Aorta (tissue), 5 donors: ENCODE results near the gene FASN. TPM values are rescaled to one million over a fixed set of nuclear protein-coding genes. Genes with fewer than 3 reads are reported as not detected.

Experiments
- ATAC-seq: fragments of 200-7000 bp; cut with Tn5 transposase; one replicate; pipeline ENCODE4 v1.9.1; 2022; ENCODE audit warnings: moderate library complexity; ENCODE audit not compliant: low FRiP score
- DNase-seq, 2 donors: peaks; one replicate each; pipeline ENCODE4 v3.0.0-alpha.2; 2020
- H3K27ac ChIP-seq, 2 donors: one replicate each; pipeline ENCODE4 v1.5.1; 2013; ENCODE audit warnings: low read length in 2 of 2, mild to moderate bottlenecking in 2 of 2, moderate library complexity in 2 of 2, control low read depth in 1 of 2, inconsistent platforms in 1 of 2, low read depth in 1 of 2
- H3K27me3 ChIP-seq, 2 donors: one replicate each; pipeline ENCODE4 v1.6.1; 2013; ENCODE audit warnings: control low read depth in 1 of 2, low read length in 1 of 2, mild to moderate bottlenecking in 1 of 2, moderate library complexity in 1 of 2; ENCODE audit not compliant: insufficient read depth in 2 of 2, control insufficient read depth in 1 of 2
- H3K36me3 ChIP-seq, 2 donors: one replicate each; pipeline ENCODE4 v1.6.1; 2013; ENCODE audit warnings: control low read depth in 1 of 2, low read length in 1 of 2, mild to moderate bottlenecking in 1 of 2; ENCODE audit not compliant: insufficient read depth in 2 of 2, control insufficient read depth in 1 of 2
- H3K4me1 ChIP-seq, 2 donors: one replicate each; pipeline ENCODE4 v1.6.1; 2013; ENCODE audit warnings: low read length in 2 of 2, control low read depth in 1 of 2, mild to moderate bottlenecking in 1 of 2, moderate library complexity in 1 of 2; ENCODE audit not compliant: insufficient read depth in 2 of 2, control insufficient read depth in 1 of 2
- H3K4me3 ChIP-seq, 2 donors: one replicate each; pipeline ENCODE4 v1.5.1; 2013; ENCODE audit warnings: low read length in 2 of 2, control low read depth in 1 of 2, mild to moderate bottlenecking in 1 of 2
- H3K9me3 ChIP-seq: one replicate; pipeline ENCODE4 v1.6.1; 2013; ENCODE audit warnings: mild to moderate bottlenecking, low read length; ENCODE audit not compliant: control insufficient read depth
- WGBS, 2 donors: extraction: QIAGEN DNeasy Blood & Tissue Kit; methylation state at CpG; one replicate each; pipeline ENCODE4 v1.1.7; 2013; 5-methylcytosine and 5-hydroxymethylcytosine counted together
- intact Hi-C, 2 donors: fragments of 100-400 bp; cut with DNase I; formaldehyde crosslinking; loops; one replicate each; pipeline versions ENCODE4 v1.14.2 to v1.15.0; 2022
- polyA plus RNA-seq, 2 donors: library from polyadenylated mRNA; stranded (reverse); fragments of 200-250 nt; gene quantifications; one replicate each; pipeline ENCODE4 v1.2.3, GENCODE V29; 2013
- total RNA-seq, 2 donors: library from RNA; stranded (reverse); fragmentation: NEBNext Ultra II Directional; extraction: Animal tissue kit (Norgen Biotek cat#: 25700); gene quantifications; one replicate each; pipeline ENCODE4 v1.2.1, GENCODE V29; 2021
- donor health status: healthy with polysubstance abuse.
- donor health status: Bipolar disorder and iron deficiency.
- donor health status: DM: no; HTN: no; CAD: no.
- donor health status: DM: no; HTN: no; CAD: no.
- donor health status: DM: yes; HTN: yes; CAD: no.

FASN gene
- total and polyA plus RNA-seq, 4 donors = 4.3 to 64.0 (median 26.3) TPM

DNA sequence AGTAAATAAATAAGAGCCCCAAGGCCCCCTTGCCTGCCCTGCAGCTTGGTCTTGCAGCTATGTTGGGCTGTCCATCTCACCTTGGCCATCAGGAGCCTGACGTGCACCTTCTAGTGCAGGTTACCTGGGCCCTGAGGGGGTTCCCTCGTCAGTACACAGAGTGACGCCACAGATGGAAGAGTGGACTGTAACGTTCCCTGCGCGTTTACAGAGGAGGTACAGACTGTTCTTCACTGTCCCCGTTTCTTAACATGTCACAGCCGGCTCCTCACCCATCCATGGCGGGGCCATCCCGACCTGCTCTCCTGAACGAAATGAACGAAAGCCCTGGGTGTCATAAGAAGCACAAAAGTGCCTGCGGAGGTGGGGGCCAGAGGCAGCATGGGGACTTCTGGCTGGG, 15.9 kb upstream of the FASN start:
- intact Hi-C loops = no loop called here

DNA sequence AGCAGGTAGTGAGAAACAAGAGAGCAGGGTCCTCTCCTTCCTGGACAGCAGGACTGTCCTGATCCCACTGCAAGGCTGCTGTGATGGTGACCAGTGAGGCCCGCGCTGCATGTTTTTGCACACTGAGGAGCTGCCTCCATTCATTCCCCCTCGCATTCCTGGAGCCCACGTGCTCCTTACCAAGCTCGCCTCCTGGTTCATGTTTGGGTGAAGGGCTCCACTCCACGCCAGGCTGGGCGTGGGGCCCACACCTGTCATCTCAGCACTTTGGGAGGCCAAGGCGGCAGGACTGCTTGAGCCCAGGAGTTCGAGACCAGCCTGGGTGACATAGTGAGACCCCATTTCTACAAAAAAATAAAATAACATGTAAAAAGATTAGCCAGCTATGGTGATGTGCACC, 15.4 kb upstream of the FASN start:
- H3K27ac ChIP-seq = no peak overlapping the region
- no peaks in the 10 kb centered on the region for H3K36me3 ChIP-seq
- intact Hi-C loops = no loop called here
- 85 to 92% methylated on average over 9 of the region's 9 CpGs for WGBS, 2 donors
- H3K9me3 ChIP-seq = no peaks in the 10 kb centered on the region
- no peaks in the 10 kb centered on the region for H3K4me1 ChIP-seq
- H3K27me3 ChIP-seq = no peaks in the 10 kb centered on the region
- DNase-seq (no peak), ATAC-seq (no peak)
- H3K4me3 ChIP-seq = no peak overlapping the region

More for the DNA sequence above, 15.9 kb upstream of the FASN start:
- H3K4me3 ChIP-seq = no peak overlapping the region
- H3K36me3 ChIP-seq = no peaks in the 10 kb centered on the region
- 92 to 93% methylated on average over 13 of the region's 13 CpGs for WGBS, 2 donors
- no peak overlapping the region for H3K27ac ChIP-seq
- no peaks in the 10 kb centered on the region for H3K9me3 ChIP-seq
- ATAC-seq = no peak
- no peaks in the 10 kb centered on the region for H3K27me3 ChIP-seq
- no peak for DNase-seq
- H3K4me1 ChIP-seq = no peaks in the 10 kb centered on the region

DNA sequence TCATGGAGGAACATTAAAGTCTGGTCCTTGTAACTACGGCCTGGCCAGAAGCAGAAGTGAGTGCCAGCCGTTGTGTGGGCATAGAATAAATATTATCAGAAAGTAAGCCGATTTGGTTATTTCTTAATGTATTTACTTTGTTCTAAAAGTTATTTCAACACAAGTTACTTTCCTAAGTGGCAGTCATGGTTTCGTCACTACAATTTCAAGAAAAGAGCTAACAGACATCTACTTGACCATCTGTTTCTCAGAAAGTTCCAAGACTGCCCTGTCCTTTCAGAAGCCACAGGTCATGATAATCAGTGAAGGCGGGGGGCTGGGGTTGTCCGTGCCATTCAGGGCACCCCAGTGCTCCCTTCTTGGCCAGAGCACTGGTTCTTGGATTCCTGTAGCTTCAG, 14.9 kb upstream of the FASN start:
- 92 to 94% methylated on average over 6 of the region's 6 CpGs for WGBS, 2 donors
- H3K27me3 ChIP-seq = no peaks in the 10 kb centered on the region
- H3K27ac ChIP-seq = no peak overlapping the region
- ATAC-seq (no peak), DNase-seq (no peak)
- H3K9me3 ChIP-seq = no peaks in the 10 kb centered on the region
- H3K4me3 ChIP-seq = no peak overlapping the region
- H3K36me3 ChIP-seq = no peaks in the 10 kb centered on the region
- intact Hi-C loops = no loop called here
- H3K4me1 ChIP-seq = no peaks in the 10 kb centered on the region

DNA sequence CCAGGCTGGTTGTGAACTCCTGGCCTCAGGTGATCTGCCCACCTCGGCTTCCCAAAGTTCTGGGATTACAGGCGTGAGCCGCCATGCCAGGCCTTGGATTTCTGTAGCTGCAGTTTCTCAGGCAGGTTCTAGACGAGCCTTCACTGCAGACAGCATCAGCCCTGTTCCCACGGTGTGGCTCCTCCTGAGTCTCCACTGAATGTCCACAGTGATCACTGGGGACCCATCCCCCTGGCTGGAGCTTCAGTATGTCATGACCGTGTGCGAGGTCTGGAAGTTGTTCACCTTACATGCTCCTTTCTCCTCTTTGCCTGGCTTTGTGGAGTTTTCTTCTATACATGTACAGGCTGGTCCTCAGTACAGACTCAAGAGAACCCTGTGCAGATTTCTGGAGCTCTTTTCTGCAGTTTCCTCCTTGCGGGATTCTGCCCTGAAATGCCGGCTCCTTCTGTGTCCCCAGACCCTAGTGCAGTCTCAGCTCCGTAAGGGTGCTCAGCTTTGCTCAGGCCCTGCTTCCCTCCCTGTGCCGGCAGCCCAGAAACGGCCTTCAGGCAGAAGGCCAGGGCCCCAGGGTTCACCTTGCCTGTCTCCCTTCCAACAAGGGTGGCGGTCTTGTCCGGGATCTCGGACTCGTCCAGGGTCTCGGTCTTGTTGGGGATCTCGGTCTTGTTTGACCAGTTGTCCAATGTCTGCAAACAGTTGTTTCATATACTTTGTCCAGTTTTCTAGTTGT, 14.3 kb upstream of the FASN start:
- no peaks in the 10 kb centered on the region for H3K9me3 ChIP-seq
- H3K4me1 ChIP-seq = no peaks in the 10 kb centered on the region
- H3K36me3 ChIP-seq = no peaks in the 10 kb centered on the region
- H3K27ac ChIP-seq = no peak overlapping the region
- H3K4me3 ChIP-seq = no peak overlapping the region
- H3K27me3 ChIP-seq = no peaks in the 10 kb centered on the region
- WGBS, 2 donors = 94 to 95% methylated on average over 18 of the region's 18 CpGs
- ATAC-seq = no peak
- intact Hi-C loops = no loop called here
- DNase-seq = no peak

DNA sequence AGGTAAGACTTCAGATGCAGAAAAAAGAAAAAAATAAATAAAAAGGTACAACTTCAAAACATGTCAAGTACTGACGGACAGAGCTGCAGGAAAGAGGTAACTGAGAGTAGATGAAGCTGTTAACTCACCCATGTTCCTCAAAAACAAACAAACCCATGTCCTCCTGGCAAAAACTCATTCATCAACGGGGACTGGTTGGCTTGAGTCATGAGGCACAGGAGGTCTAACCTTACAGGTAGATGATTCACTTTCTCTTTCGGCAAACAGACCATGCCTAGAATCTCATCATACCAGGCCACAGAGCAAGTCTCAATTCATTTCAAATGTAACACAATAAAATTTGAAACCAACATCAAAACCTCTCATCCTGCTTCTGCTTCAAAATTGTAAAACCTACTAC, 12.3 kb upstream of the FASN start:
- no peaks in the 10 kb centered on the region for H3K9me3 ChIP-seq
- no peak for DNase-seq
- ATAC-seq = no peak
- H3K27ac ChIP-seq = no peak overlapping the region
- H3K36me3 ChIP-seq = no peaks in the 10 kb centered on the region
- H3K4me3 ChIP-seq = no peak overlapping the region
- H3K4me1 ChIP-seq = no peaks in the 10 kb centered on the region
- H3K27me3 ChIP-seq = no peaks in the 10 kb centered on the region
- WGBS, 2 donors = 89 to 94% methylated on average over 3 of the region's 3 CpGs
- intact Hi-C loops = no loop called here

DNA sequence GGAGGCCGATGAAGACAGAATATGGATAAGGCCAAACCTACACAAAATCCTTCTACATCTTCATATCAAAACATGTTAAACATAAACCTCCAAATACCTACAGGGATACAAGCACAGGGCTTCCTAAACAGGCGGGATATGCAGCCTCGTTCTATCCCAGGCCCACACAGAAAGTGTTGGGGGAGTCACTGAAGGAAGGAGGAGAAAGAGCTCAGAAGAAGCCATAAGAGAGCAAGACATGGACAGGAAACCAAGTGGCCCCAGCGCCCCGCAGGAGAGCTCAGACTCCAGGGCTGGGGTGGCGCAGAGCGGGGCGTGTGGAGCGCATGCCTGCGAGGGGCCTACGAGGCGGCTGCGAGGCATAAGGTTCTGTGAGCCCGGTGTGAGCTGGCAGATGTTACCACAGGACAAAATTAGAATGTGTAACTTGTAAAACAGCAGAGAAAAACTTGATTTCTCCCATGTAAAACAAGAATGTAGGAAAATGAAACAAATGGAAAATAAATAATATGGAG, 11.0 kb upstream of the FASN start:
- Histone ChIP-seq H3K36me3 (no peaks in the 10 kb centered on the region), H3K4me1 (no peaks in the 10 kb centered on the region), H3K9me3 (no peaks in the 10 kb centered on the region), H3K27ac (no peak overlapping the region), H3K27me3 (no peaks in the 10 kb centered on the region), H3K4me3 (no peak overlapping the region)
- 94% methylated on average over 14 of the region's 14 CpGs for WGBS, 2 donors
- ATAC-seq (no peak), DNase-seq (no peak)
- intact Hi-C loops = no loop called here

DNA sequence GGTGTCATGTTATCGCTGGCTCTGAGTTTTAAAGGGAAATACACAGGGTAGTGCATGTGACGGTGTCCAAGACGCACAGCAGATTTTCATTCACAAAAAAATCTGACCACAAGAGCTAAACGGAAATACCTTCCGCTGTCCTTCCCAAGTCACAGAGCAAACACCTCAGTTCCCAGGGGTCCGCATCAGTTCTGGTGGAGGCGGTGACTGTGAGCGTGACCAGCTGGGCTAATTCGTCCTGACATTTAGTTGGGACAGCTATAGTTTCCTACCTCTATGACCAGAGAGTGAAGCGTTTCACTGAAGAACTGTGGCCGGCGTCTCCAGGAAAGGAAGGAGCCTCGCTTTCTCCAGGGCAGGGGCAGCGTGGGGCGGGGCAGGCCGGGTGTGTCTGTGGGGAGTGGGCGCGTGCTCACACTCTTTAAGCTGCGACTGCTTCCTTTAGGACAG, 10.5 kb upstream of the FASN start:
- no peak for DNase-seq
- Histone ChIP-seq H3K4me3 (no peak overlapping the region), H3K36me3 (no peaks in the 10 kb centered on the region), H3K27ac (no peak overlapping the region), H3K4me1 (no peaks in the 10 kb centered on the region), H3K9me3 (no peaks in the 10 kb centered on the region), H3K27me3 (no peaks in the 10 kb centered on the region)
- intact Hi-C loops = no loop called here
- no peak for ATAC-seq
- 63 to 65% methylated on average over 19 of the region's 19 CpGs for WGBS, 2 donors

DNA sequence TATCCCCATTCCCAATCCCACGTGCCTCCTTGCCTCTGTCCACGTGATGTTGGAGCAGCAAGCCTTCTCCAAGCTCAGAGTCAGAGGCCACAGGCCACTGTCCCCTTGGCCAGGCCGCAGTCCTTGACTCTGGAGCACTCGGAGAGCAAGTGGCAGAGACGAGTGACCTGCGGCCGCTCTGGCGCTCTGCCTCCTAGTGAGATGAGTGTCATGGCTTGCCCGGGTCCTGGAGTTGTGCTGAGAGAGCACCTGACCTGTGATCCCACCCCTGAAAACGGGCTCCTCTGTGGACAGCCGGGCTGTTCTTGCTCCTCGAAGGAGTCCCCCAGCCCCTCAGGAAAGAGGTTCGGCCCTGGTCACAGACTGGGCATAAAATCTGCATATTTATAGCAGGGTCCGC, 10.0 kb upstream of the FASN start:
- Histone ChIP-seq H3K4me1 (no peaks in the 10 kb centered on the region), H3K27ac (no peak overlapping the region), H3K36me3 (no peaks in the 10 kb centered on the region), H3K27me3 (no peaks in the 10 kb centered on the region), H3K4me3 (no peak overlapping the region), H3K9me3 (no peaks in the 10 kb centered on the region)
- intact Hi-C loops = no loop called here
- WGBS, 2 donors = 41 to 51% methylated on average over 14 of the region's 14 CpGs
- DNase-seq (peak in 1 of 2 donors; percentile 44), ATAC-seq (no peak)

DNA sequence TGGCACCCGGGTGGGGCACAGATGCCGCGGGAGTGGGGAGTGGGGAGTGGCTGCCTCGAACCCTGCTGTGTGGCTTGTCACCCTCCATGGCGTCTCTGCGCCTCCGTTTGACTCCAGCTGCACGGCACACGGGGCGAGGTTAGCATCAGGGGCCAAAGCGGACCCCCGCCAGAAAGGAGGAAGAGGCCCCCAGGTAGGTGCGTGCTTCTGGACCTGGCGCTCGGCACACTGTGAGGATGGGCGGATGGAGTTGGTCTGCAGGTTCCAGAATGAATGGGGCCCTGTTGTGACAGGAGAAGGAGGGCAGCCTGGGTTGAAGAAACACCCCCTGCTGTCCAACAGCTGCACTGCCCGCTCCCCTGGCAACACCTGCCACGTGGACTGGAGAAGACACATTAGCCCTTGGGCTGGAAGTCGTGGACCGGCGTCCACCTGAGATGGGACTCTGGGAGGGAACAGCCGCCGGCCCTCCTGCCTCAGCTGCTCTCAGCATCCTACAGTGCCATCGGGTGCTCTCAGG, 9.4 kb upstream of the FASN start:
- no peaks in the 10 kb centered on the region for H3K36me3 ChIP-seq
- intact Hi-C loops = no loop called here
- H3K27me3 ChIP-seq = no peaks in the 10 kb centered on the region
- H3K9me3 ChIP-seq = no peaks in the 10 kb centered on the region
- no peaks in the 10 kb centered on the region for H3K4me1 ChIP-seq
- H3K27ac ChIP-seq = no peak overlapping the region
- peak in 1 of 2 donors; percentile 48 for DNase-seq
- no peak for ATAC-seq
- WGBS, 2 donors = 87 to 89% methylated on average over 24 of the region's 24 CpGs
- no peak overlapping the region for H3K4me3 ChIP-seq
